ENCODE measurements around the gene RASAL2.

DNA sequence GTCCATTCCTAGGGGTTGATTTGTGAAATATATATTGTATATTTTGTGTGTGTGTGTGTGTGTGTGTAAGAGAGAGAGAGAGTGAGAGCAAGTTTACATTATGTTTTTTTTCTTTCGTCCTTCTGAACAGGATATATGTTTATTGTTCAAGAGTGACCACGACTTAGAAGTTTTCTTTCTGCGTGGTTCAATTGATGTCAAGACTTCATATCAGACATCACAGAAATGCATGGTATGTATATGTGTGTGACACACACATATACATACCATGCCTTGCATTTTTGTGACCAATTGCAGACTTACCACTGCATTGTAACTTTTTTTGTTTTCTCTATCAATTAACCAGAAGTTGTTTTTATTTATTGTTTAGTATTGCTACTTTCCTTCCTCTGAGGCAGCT is 2.5 kb downstream of the RASAL2 start:
- no peak for TF ChIP-seq EZH2 (IDR thresholded peaks at IDR 0.05; ENCODE audit: borderline replicate concordance, low read length)
- TF ChIP-seq, protein P1, sequence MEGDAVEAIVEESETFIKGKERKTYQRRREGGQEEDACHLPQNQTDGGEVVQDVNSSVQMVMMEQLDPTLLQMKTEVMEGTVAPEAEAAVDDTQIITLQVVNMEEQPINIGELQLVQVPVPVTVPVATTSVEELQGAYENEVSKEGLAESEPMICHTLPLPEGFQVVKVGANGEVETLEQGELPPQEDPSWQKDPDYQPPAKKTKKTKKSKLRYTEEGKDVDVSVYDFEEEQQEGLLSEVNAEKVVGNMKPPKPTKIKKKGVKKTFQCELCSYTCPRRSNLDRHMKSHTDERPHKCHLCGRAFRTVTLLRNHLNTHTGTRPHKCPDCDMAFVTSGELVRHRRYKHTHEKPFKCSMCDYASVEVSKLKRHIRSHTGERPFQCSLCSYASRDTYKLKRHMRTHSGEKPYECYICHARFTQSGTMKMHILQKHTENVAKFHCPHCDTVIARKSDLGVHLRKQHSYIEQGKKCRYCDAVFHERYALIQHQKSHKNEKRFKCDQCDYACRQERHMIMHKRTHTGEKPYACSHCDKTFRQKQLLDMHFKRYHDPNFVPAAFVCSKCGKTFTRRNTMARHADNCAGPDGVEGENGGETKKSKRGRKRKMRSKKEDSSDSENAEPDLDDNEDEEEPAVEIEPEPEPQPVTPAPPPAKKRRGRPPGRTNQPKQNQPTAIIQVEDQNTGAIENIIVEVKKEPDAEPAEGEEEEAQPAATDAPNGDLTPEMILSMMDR (conservative IDR thresholded peaks at IDR 0.05 in 1 of 2, IDR thresholded peaks at IDR 0.05 in 1 of 2; ENCODE audit: extremely low read depth in 1 of 2, insufficient read depth in 1 of 2, low read depth in 1 of 2, low read length in 2 of 2), result no peak

Data from mammary epithelial cell (primary cell).